Renal pelvis (tissue), 4 donors: ENCODE results near the gene TRMT2B. TPM values are rescaled to one million over a fixed set of nuclear protein-coding genes. Genes with fewer than 3 reads are reported as not detected.
"Not testable (repeated sequence)": the region's sequence is repeated elsewhere in the genome, so short reads cannot be mapped to it uniquely, and the experiment has no call there.

Experiments
- DNase-seq: peaks from one replicate; pipeline ENCODE4 v3.0.0-alpha.2; 2013
- polyA plus RNA-seq, 3 donors: library from polyadenylated mRNA; unstranded; fragments of 120-200 nt; gene quantifications; one replicate each; pipeline ENCODE4 v1.2.1, GENCODE V29; 2013; ENCODE audit not compliant: insufficient read length in 3 of 3

Gene TRMT2B
- polyA plus RNA-seq, 3 donors, result 10.4 to 15.4 (median 12.3) TPM

- DNase-seq, result no peak
These were observed 42.8 kb downstream of the TRMT2B start for GRCh38 chrX:101009090-101009489.

GRCh38 chrX:100999451-100999850 is 52.5 kb downstream of the TRMT2B start:
- DNase-seq, result no peak

GRCh38 chrX:100995469-100995868 is 56.4 kb downstream of the TRMT2B start:
- DNase-seq, result no peak

GRCh38 chrX:100994352-100995281 is 57.3 kb downstream of the TRMT2B start:
- DNase-seq, result no peak

GRCh38 chrX:100990139-100990538 is 61.8 kb downstream of the TRMT2B start:
- no peak for DNase-seq

- no peak for DNase-seq
These were observed 67.1 kb downstream of the TRMT2B start for GRCh38 chrX:100984818-100985217.

- DNase-seq, result not testable (repeated sequence)
These were observed 70.4 kb downstream of the TRMT2B start for GRCh38 chrX:100981498-100981845.

- DNase-seq, result no peak
These were observed 71.1 kb downstream of the TRMT2B start for GRCh38 chrX:100980608-100981497.

GRCh38 chrX:100979881-100980607 is 71.9 kb downstream of the TRMT2B start:
- DNase-seq, result no peak

GRCh38 chrX:100976211-100976610 is 75.7 kb downstream of the TRMT2B start:
- DNase-seq, result no peak

GRCh38 chrX:100975212-100975611 is 76.7 kb downstream of the TRMT2B start:
- no peak for DNase-seq

GRCh38 chrX:100973411-100973810 is 78.5 kb downstream of the TRMT2B start:
- DNase-seq, result no peak

- DNase-seq, result no peak
These were observed 82.0 kb downstream of the TRMT2B start for GRCh38 chrX:100969936-100970335.

- DNase-seq, result no peak
These were observed 82.5 kb downstream of the TRMT2B start, which contains the start of gene ARL13A for GRCh38 chrX:100969408-100969807. Gene ARL13A (plus strand): TSS chrX:100969708. CDS start chrX:100973690, 3,982 bp downstream.

GRCh38 chrX:100964362-100964761 is 87.5 kb downstream of the TRMT2B start:
- no peak for DNase-seq

- DNase-seq, result no peak
These were observed 89.1 kb downstream of the TRMT2B start for GRCh38 chrX:100962811-100963210.

Other genes with a start within 250 kb of the TRMT2B start
- 10 to 100 TPM; 21.7 to 25.5 (median 23.1) TPM for gene CSTF2, start 231.7 kb downstream of the TRMT2B start, polyA plus RNA-seq
- under 1 TPM; 0.50 to 0.71 (median 0.65) TPM for gene NOX1, start 177.8 kb downstream of the TRMT2B start, polyA plus RNA-seq
- gene XKRX, start 123.2 kb downstream of the TRMT2B start, polyA plus RNA-seq, result under 1 TPM; 0.37 to 0.61 (median 0.38) TPM
- under 1 TPM; 0.17 to 0.42 (median 0.33) TPM for gene ARL13A, start 82.4 kb downstream of the TRMT2B start, polyA plus RNA-seq
- gene TMEM35A, start 26.8 kb upstream of the TRMT2B start, polyA plus RNA-seq, result 1 to 10 TPM; 6.5 to 8.1 (median 6.6) TPM
- 1 to 10 TPM; 7.9 to 8.5 (median 8.4) TPM for gene CENPI, start 46.1 kb upstream of the TRMT2B start, polyA plus RNA-seq
- gene DRP2, start 167.7 kb upstream of the TRMT2B start, polyA plus RNA-seq, result 1 to 10 TPM; 1.7 to 2.3 (median 2.0) TPM
- under 1 TPM; 0.31 to 0.50 (median 0.40) TPM for gene TAF7L, start 239.2 kb upstream of the TRMT2B start, polyA plus RNA-seq